ENCODE results near the gene NXN.
"Not testable (repeated sequence)": the region's sequence is repeated elsewhere in the genome, so short reads cannot be mapped to it uniquely, and the experiment has no call there.

Gene NXN

DNA sequence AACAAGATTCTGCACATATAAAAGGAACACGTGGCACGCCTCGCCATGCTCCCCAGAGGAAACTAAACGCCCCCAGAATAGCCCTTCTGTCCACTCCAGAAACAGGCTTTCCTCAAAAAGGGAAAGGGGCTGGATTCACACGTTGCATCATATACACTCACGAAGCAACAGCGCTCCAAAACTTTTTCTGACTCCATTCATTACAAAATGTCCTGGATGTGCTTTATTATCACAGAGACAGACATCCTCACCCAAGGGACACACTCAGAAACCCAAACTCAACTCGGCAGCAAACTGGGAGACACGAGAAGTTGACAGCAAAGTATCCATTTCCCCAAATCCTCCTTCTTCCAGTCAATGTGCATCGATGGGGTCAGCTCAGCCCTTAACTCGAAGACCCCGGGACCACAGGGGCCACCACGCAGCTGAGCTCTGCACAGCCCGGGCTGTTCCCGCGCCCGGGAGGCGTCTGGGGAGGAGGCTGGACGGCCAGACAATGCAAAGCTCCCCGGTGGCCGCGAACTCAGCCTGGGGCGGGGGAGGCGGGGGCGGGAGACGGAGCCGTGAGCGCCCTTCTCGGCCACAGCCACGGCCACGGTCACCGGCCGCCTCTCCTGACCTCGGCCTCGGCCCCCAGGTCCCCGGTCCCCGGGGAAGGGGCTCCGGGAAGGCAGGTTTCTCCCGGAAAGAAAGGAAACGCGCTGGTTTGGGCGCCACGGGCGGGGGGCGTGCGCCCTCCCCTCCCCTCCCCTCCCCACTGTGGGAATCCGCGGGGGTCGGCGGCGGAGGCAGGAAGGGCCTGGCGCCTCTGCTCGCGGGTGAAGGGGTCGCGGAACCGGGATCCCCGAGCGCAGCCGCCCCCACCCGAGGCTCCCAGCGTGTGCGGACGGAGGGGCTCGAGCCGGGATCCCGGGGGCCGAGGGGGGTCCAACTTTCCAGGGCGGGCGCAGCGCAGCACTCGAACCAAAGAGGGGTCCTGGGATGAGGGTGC lies 1.2 kb downstream of the NXN start:
- DNase-seq: no peak

DNA sequence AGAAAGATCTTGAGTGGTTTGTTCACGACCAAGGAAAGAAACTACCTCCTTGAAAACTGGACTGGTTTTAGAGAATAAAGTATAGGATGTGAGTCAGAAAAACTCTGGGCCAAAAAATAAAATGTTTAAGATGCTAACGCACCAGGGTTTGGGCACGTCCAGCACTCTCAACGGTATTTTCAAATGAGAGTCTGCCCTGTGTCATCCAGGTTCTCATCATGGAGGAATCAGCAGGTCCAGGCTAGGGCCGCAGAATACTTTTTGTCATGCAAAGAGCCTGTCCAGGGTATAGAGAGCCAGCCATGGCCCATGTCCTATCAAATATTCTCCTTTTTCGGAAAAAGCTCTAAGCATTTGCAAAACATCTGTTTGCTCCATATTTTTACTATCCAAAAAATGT lies 2.4 kb downstream of the NXN start:
- no peak for DNase-seq

DNA sequence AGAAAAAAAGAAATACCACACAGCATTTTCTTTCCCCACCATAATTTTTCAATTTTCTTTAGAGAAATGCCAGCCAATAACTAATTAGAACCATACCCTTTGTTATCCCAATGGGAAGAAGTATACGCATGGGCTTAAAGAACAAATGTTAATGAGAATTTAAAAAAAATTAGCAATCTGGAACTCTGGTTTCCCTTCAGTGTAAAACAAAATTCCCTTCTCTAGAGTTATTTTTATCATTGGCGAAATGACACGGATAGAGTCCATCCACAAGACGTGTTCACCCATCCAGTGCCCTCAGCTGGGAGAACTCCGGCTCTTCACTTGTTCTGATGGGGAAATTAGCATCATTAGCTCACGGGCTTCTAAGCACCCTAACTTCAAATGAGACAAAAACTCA lies 3.3 kb downstream of the NXN start:
- DNase-seq: no peak

DNA sequence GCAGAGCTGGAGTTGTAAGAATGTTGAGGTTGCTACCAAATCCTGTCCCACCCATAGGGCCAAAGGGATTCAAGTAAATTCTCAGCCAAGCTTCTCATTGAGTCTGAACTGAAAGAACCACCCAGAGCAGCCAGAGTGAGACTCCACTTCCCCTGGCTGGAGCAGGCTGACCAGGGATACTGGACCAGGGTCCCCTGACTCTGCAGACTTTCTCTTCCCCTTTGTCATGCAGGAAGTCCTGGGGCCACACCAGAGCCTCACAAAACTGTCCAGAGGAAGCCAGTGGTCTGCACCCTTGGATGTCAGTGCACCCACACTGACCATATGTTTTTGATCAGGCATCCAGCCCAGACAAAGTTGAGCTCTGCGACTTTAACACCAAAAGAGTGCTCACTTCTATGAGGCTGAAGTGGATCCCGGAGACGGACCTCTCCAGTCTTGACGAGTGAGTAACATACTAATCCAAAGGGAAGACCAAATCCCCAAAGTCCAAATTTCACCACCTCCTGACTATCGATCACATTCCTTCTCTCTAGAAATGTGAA lies 4.1 kb downstream of the NXN start:
- DNase-seq: no peak

DNA sequence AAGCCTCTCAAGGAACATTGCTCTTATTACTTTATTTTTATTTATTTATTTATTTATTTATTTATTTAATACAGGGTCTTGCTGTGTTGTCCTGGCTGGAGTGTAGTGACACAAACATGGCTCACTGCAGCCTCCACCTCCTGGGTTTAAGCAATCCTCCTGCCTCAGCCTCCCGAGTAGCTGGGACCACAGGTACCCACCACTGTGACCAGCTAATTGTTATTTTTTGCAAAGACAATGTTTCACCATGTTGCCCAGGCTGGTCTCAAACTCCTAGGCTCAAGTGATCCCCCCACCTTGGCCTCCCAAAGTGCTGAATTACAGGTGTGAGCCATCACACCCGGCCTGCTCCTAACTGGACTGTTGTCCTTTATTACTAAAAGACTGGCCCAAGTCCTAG lies 4.8 kb downstream of the NXN start:
- DNase-seq: not testable (repeated sequence)

DNA sequence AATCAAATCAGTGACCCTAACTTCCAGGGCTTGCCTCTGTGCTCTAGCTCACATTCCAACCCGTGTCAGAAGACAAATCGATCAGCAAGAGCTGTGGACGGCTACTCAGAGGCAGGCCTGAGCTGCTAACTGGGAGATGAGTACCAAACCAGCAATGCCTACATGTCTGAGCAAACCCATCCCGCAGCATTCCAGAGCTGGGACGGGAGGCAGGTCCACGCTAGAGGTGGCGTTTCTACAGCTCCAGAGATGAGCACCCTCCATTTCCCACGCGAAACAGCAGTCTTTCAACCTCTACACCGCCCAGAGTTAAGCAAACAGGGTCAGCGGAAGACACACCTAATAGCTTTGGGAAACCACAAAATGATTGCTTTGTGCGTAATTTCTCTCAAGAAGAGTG lies 6.5 kb downstream of the NXN start:
- DNase-seq: no peak

DNA sequence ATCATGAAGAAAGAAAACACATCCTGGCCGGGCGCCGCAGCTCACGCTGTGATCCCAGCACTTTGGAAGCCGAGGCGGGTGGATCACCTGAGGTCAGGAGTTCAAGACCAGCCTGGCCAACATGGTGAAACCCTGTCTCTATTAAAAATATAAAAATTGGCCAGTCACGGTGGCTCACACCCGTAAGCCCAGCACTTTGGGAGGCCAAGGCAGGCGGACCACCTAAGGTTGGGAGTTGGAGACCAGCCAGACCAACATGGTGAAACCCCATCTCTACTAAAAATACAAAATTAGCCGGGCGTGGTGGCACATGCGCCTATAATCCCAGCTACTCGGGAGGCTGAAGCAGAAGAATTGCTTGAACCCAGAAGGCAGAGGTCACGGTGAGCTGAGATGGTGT lies 7.7 kb downstream of the NXN start:
- DNase-seq: not testable (repeated sequence)

DNA sequence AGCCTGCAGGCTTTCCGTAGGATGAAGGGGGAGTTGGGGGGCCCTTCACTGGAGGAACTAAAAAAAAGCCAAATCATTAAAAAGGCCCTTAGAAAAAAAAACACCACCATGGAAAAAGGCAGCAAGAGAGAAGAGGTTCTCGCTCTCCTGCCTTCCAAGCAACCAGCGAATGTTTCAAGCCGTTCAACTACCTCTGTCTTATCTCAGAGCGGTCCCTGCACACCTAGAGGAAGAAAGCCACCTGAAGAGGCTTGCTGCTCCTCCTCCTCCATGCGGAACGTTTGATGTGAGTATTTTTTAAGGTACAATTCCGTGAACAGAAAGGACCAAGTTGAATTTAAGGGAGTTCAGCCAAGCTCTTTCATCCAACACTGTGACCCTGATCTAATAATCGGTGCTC lies 9.2 kb downstream of the NXN start:
- no peak for DNase-seq

DNA sequence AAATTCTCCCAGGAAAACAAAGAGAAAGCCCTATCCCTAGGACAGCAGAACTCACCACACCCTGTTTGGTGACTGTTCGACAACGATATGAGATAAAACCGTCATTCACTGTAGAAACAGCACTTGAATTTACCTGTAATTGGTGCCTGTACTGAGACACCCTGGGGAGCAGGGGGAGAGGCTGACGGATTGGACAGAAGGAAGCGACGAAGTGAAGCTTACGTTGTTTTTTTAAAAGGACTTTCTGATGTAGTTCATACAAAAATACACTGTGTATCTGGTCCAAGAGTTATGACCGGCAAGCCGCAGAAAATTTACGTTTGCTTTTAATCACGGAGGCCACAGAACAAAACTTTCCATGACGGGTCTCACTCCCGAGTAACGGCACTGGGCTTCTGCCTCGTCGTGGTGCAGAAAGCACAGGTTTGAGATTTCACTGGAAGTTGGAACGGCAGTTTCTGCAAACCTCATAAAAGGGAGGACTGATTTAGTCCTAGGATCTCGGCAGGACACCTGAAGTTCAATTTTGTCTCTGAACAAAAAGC lies 9.7 kb downstream of the NXN start:
- no peak for DNase-seq

DNA sequence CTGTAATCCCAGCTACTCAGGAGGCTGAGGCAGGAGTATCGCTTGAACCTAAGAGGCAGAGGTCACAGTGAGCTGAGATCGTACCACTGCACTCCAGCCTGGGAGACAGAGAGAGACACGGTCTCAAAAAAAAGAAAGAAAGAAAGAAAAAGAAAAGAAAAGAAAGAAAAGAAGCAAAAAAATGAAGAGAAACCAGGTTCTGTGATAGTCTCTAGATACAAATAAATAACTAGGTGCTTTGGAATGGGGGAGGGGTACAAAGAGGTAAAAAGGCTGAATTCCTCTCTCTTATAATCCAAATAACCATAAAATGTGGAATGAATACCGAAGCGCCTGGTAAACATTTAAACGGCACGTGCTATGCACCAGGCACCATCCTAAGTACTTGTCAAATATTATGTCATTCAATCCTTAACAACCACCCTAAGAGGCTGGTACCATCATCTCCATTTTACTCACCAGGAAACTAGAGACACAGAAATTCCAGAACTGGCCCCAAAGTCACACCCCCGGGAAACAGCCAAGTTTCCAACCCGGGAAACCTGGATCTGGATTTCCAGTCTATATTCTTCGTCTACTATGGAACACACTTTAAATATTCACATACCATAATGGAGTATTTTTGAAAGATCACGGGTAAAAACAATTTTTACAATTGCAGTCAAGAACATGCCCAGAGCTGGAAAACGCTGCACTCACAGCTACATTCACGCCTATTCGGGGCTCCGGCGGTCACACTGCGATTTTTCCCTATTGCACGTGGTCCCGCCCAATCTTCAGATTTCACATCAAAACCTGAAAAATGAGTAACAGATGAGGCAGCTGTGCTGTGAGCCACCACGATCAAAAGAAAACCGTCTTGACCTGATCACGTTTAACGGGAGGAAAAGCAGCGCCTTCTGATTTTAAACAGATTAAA lies 10.5 kb downstream of the NXN start:
- no peak for DNase-seq

DNA sequence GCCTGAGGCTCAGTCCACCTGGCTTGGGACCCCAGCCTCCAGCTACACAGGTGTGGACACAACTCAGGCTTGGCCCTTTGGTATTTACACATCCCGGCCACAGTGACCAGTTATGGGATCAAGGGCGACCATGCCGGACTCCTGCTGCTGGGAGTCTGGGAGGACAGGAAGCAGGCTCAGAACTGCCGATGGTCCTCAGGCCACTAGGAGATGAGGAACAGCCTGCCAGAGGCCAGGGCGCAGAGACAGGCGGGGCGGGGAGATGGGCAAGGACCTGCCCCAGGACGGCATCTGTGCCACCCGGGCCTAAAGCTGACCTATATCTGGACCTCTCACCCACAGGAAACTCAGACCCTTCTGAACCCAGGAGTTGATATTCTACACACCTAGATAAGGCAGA lies 12.5 kb downstream of the NXN start:
- DNase-seq: no peak

DNA sequence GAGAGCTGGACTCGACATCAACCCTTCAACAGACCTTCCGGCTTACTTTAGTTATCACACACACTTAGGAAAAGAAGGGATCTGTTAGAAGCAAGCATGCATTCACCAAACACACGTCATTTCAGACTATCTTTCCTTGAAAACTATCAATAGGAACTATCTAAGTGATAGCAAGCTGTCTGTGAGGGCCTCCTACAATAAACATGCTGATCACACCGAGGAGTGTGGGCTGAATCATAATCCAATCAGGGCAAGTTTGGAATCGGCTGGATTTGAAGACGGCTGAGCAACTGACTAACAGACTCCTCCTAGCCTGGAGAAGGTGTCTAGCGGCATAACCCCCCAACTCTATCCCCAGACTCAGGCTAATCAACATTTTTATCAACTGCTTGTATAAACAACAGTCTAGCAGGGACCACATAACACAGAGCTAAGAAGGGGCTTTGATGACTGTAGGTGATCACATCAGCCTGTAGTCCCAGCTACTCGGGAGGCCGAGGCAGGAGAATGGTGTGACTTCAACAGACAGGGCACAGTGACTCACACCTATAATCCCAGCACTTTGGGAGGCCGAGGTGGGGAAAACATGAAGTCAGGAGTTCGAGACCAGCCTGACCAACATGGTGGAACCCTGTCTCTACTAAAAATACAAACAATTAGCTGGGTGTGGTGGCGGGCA lies 14.1 kb downstream of the NXN start:
- DNase-seq: no peak

DNA sequence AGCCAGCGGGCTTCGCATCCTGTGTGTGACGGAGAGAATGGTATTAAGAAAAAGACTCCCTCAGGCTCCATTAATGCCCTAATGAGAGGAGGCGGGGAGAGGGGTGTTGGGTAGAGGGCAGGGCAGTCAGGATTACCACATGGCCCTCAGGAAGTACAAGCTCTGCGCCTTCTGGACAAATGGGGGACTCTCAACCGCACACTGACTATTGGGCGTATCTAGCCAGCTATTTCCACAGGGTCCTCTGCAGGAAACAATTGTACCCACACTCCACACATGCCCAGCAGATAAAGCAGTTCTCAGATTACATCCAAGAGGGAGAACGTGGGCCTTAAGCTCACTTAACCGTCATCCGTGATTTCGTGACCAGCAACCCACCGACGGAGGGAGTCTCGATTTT lies 14.7 kb downstream of the NXN start:
- DNase-seq: no peak

DNA sequence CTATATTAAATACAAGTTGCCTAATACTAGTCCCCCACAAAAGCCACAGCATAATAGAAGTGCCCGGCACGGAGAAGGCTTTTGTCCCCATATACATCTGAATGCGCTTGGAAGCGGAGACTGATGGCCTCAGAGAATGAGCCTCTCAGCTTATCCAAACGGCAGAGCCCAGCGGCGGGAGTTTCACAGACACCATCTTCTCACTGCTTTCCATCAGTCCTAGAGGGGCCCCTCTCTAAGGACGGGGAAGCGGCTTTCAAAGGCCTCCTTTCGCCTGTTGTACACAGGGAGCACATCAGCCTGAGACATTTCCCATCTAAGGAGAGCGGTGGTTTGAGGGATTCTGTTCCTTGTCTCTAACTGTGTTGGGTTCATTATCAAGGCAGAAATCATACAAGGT lies 16.9 kb downstream of the NXN start:
- DNase-seq: no peak

DNA sequence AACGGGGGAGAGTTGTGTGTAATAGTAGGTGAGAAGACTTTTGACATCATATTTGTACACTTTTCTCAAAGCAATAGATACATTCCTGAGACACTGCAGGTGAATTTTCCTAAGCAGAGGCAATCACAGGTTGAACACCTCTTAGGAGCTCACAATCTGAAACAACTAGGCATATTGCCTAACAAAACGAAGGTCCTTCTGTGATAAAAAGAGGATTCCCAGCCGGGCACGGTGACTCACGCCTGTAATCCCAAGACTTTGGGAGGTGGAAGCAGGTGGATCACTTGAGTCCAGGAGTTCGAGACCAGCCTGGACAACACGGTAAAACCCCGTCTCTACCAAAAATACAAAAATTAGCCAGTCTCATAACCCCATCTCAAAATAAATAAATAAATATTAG lies 17.4 kb downstream of the NXN start:
- no peak for DNase-seq

DNA sequence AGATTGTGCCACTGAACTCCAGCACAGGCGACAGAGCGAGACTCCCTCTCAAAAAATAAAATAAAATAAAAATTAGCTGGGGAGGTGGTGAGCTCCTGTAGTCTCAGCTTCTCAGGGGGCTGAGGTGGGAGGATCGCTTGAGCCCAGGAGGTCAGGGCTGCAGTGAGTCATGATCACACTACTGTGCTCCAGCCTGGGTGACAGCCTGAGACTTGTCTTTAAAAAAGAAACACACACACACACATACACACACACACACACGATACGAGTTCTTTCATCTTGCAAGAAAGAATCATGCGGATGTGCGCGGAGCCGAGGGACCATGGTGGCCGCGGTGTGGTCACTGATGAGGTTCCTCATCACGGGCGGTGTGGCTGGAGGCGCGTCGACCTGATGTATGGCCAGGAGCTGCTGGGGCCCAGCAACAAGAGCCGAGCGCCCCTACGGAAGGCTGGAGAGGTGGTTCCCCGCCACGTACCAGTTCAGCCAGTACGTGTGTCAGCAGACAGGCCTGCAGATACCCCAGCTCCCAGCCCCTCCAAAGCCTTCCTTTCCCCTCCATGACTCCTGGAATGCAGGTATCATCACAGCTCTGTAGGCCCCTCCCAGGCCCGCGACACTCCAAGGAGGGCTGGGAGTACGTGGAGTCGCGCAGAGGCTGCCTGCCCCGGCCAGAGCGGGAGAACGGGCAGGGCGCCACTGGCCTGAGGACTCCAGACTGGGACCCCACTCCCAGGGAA lies 20.7 kb downstream of the NXN start:
- no peak for DNase-seq

DNA sequence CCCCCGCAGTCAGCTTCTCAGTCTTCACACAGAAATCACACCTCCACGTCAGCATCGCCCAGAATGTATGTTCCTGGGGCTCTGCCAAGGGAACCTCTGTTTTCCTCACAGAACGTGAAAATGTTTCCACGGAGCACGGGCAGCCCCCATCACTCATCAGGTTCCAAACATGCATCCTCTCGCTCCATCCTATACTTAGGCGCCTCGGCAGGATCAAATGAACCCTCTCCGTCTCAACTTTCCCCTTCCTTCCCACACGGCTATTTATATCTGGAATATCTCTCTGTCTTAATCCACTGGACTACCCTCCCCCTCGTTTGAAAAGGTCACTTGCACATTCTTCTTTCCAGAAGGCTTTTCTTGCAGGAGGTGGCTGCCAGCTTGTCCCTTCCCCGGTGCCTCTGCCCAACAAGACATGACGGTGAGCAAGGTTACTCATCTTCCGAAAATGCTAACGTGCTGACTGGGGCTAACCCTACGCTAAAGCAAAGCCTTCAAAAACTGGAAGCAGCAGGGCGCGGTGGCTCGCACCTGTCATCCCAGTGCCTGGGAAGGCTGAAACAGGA lies 21.6 kb downstream of the NXN start:
- DNase-seq: no peak

DNA sequence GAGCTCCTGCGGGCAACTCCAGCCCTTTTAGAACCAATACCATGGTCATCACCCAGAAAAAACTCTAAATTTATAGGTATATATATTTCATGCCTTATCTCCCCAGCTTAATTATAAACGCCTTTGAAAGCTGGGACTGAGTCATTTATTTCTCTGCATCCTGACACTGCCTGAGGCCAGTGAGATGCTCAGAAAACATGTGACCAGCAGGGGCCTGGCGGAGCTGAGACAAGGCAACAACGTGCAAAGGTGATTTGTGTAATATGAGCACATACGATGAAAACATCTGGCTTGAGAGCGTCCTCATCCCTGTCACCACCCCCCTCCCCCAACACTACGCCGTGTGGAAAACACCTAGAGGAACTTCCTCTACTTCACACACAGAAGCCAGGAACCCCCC lies 22.7 kb downstream of the NXN start:
- DNase-seq: no peak

DNA sequence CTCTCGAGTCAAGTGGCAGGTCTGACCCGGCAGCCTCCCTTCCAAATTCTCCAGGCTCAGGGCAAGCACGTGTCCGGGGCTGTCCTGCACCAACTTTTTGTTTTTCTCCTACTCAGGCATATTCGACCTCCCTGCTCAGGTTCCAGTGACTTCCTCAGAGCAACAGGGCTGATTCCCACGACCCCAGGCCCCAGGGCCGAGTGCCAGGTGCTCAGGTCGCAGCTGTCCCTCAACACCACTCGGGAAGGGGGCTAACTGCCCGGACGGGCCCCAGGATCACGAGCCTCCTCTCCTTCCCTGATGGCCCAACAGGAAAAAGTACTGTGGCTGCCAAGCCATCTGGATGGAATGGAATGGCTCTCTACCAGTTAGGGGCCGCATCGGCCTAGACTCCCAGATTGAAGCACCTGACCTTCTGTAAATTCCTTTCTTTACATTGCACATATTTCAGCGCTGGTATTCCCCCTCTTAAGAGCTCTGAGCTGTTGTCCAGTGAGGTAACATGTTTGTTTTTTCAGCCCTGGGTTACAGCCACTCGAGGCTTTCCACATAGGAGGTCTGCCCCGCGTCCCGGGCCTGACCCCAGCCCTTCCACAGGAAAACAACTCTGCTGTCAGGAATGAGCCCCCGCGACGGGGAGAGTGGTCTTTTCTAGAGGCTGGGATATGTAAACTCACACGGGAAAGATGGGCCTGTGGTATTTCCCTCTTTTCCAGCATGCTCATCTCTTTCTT lies 25.0 kb downstream of the NXN start:
- no peak for DNase-seq

DNA sequence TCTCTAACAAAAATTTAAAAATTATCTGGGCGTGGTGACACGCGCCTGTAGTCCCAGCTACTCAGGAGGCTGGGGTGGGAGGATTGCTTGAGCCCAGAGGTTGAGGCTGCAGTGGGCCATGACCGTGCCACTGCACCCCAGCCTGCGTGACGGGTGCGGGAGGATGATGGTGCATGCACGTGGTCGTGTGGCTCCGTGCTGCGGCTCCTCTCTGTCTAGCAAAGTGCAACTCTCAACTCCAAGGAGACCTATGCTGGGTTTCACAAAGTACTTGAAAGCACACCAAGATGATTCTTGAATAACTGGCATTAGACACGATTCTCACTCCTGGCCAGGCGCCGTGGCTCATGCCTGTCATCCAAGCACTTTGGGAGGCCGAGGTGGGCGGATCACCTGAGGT lies 25.8 kb downstream of the NXN start:
- DNase-seq: no peak

DNA sequence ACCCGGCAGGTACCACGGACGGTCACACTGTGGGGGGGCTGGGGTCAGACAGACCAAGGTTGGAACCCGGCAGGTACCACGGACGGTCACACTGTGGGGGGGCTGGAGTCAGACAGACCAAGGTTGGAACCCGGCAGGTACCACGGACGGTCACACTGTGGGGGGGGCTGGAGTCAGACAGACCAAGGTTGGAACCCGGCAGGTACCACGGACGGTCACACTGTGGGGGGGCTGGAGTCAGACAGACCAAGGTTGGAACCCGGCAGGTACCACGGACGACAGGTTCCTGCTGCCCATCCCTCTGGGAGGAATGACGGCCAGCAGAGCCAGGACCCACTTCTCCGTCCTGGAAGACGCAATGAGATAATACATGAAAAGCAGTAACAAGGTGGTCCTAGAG lies 27.0 kb downstream of the NXN start:
- DNase-seq: not testable (repeated sequence)
